Ectodermal cell (in vitro differentiated cells): ENCODE measurements around the gene ZFYVE21.

Source experiments
- H3K27ac ChIP-seq: 2 replicates; pipeline ENCODE4 v1.7.0; 2013; ENCODE audit warnings: mild to moderate bottlenecking, low read depth, low read length; ENCODE audit not compliant: insufficient read depth, poor library complexity, severe bottlenecking
- H3K27me3 ChIP-seq: 2 replicates; pipeline ENCODE4 v1.7.0; 2013; ENCODE audit warnings: mild to moderate bottlenecking, low read length; ENCODE audit not compliant: insufficient read depth, control insufficient read depth, poor library complexity, severe bottlenecking
- H3K36me3 ChIP-seq: one replicate; pipeline ENCODE4 v1.7.0; 2013; ENCODE audit warnings: low read length; ENCODE audit not compliant: control insufficient read depth, insufficient read depth
- H3K4me1 ChIP-seq: one replicate; pipeline ENCODE4 v1.7.0; 2013; ENCODE audit warnings: low read length; ENCODE audit not compliant: control insufficient read depth, insufficient read depth
- H3K4me3 ChIP-seq: 2 replicates; pipeline ENCODE4 v1.7.0; 2013; ENCODE audit warnings: low read depth, low read length, control low read depth; ENCODE audit not compliant: insufficient read depth
- H3K9me3 ChIP-seq: 2 replicates; pipeline ENCODE4 v1.7.0; 2013; ENCODE audit warnings: mild to moderate bottlenecking, low read length, moderate library complexity; ENCODE audit not compliant: control insufficient read depth
- WGBS, 2 experiments: methylation state at CpG; one replicate each; pipeline ENCODE4 v1.1.7; 2013; ENCODE audit warnings: missing lambda C conversion rate in 2 of 2; 5-methylcytosine and 5-hydroxymethylcytosine counted together

The ZFYVE21 gene

GRCh38 chr14:103737432-103738045 lies 21.9 kb downstream of the ZFYVE21 start:
- Histone ChIP-seq H3K27me3 (no peaks in the 10 kb centered on the region), H3K9me3 (no peaks in the 10 kb centered on the region)
- 95% methylated on average over 16 of the region's 16 CpGs for WGBS, 2 experiments

GRCh38 chr14:103738166-103738565 lies 22.6 kb downstream of the ZFYVE21 start:
- Histone ChIP-seq H3K27me3 (no peaks in the 10 kb centered on the region), H3K4me3 (no peak overlapping the region), H3K36me3 (peaks cover 4% of the 10 kb centered on the region), H3K9me3 (no peaks in the 10 kb centered on the region), H3K4me1 (peaks cover 7% of the 10 kb centered on the region), H3K27ac (no peak overlapping the region)
- WGBS, 2 experiments = 94 to 95% methylated on average over 10 of the region's 10 CpGs

More at GRCh38 chr14:103737432-103738045, 21.9 kb downstream of the ZFYVE21 start:
- Histone ChIP-seq H3K27ac (no peak overlapping the region), H3K4me1 (peaks cover 7% of the 10 kb centered on the region), H3K4me3 (no peak overlapping the region), H3K36me3 (peaks cover 4% of the 10 kb centered on the region)

DNA sequence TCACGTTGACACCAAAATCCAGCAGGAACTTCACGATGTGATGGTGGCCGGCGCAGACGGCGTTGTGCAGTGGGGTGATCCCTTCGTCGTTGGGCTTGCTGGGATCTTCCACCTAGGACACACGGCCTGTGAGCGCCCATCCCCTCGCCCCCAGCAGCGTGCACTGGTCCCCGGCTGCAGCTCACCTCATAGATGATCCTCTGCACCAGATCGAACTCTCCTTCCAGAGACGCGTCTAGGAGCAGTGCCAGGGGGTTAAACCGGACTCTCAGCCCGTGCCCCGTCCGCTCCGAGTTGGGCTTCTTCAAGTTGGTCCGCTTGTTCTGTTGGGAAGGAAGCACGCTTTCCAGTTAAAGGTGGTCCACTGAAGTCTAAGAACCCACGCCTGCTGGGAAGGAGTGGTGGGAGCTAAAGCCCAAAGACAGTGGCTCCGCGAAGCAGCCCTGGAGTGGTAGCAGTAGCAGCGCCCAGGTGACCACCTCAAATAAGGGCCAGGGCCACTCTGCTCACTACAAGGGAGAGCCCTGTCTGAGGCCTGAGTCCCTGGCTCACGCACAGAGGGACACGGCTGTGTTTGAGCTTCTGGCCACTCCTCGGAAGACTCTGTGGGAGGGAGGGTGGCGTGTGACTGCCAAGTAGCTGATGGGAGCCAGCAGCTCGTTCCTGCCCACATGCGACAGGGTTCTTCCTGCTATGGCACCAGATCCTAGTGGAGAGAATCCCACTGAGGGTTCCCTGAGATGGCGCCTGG lies 23.3 kb downstream of the ZFYVE21 start:
- no peaks in the 10 kb centered on the region for H3K36me3 ChIP-seq
- peaks cover 7% of the 10 kb centered on the region for H3K4me1 ChIP-seq
- WGBS, 2 experiments = 95 to 96% methylated on average over 34 of the region's 34 CpGs
- H3K27ac ChIP-seq = no peak overlapping the region
- H3K27me3 ChIP-seq = no peaks in the 10 kb centered on the region
- no peaks in the 10 kb centered on the region for H3K9me3 ChIP-seq
- H3K4me3 ChIP-seq = no peak overlapping the region

DNA sequence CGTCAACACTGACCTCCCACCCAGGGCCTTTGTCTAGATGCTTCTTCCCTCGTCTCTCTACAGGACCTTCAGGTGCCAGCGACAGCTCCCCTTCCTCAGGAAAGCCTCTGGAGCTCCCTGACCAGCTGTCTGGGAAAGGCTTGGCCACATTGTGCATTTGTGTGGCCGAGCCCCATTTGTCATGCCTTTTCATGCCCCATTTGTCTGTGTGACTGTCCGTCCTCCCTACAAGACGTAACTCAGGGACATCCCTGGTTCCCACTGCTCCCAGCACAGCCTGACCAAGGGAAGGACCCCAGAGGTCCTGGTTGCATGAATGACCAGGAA lies 23.8 kb downstream of the ZFYVE21 start:
- Histone ChIP-seq H3K4me1 (peaks cover 7% of the 10 kb centered on the region), H3K36me3 (no peaks in the 10 kb centered on the region), H3K27me3 (no peaks in the 10 kb centered on the region), H3K9me3 (no peaks in the 10 kb centered on the region), H3K27ac (no peak overlapping the region), H3K4me3 (no peak overlapping the region)
- 90 to 95% methylated on average over 6 of the region's 6 CpGs for WGBS, 2 experiments

- H3K9me3 ChIP-seq = no peaks in the 10 kb centered on the region
- no peak overlapping the region for H3K27ac ChIP-seq
- no peaks in the 10 kb centered on the region for H3K27me3 ChIP-seq
- WGBS, 2 experiments = 93 to 94% methylated on average over 30 of the region's 30 CpGs
- H3K4me1 ChIP-seq = peaks cover 7% of the 10 kb centered on the region
- no peak overlapping the region for H3K4me3 ChIP-seq
- H3K36me3 ChIP-seq = no peaks in the 10 kb centered on the region
Observed at GRCh38 chr14:103739793-103740501, 24.3 kb downstream of the ZFYVE21 start.

- no peaks in the 10 kb centered on the region for H3K27me3 ChIP-seq
- H3K36me3 ChIP-seq = no peaks in the 10 kb centered on the region
- 91 to 93% methylated on average over 14 of the region's 14 CpGs for WGBS, 2 experiments
- H3K9me3 ChIP-seq = no peaks in the 10 kb centered on the region
- no peak overlapping the region for H3K27ac ChIP-seq
- H3K4me3 ChIP-seq = no peak overlapping the region
- peaks cover under 1% of the 10 kb centered on the region for H3K4me1 ChIP-seq
Observed at GRCh38 chr14:103740991-103741689, 25.5 kb downstream of the ZFYVE21 start.

GRCh38 chr14:103741876-103742275 lies 26.3 kb downstream of the ZFYVE21 start:
- H3K27ac ChIP-seq = no peak overlapping the region
- no peaks in the 10 kb centered on the region for H3K4me1 ChIP-seq
- H3K9me3 ChIP-seq = no peaks in the 10 kb centered on the region
- no peaks in the 10 kb centered on the region for H3K27me3 ChIP-seq
- no peaks in the 10 kb centered on the region for H3K36me3 ChIP-seq
- WGBS, 2 experiments = 96 to 97% methylated on average over 9 of the region's 9 CpGs
- no peak overlapping the region for H3K4me3 ChIP-seq

GRCh38 chr14:103742499-103743255 lies 27.1 kb downstream of the ZFYVE21 start:
- Histone ChIP-seq H3K9me3 (no peaks in the 10 kb centered on the region), H3K27ac (no peak overlapping the region), H3K4me1 (no peaks in the 10 kb centered on the region), H3K36me3 (no peaks in the 10 kb centered on the region), H3K4me3 (no peak overlapping the region), H3K27me3 (no peaks in the 10 kb centered on the region)
- 92 to 93% methylated on average over 14 of the region's 14 CpGs for WGBS, 2 experiments

- Histone ChIP-seq H3K4me1 (no peaks in the 10 kb centered on the region), H3K9me3 (no peaks in the 10 kb centered on the region), H3K27ac (no peak overlapping the region), H3K4me3 (no peak overlapping the region), H3K36me3 (no peaks in the 10 kb centered on the region), H3K27me3 (no peaks in the 10 kb centered on the region)
- WGBS, 2 experiments = 94 to 95% methylated on average over 15 of the region's 15 CpGs
Observed at GRCh38 chr14:103743691-103744090, 28.1 kb downstream of the ZFYVE21 start.
